Measurements from ENCODE around the gene MIAT.

- no peak for TF ChIP-seq CTCF (conservative IDR thresholded peaks at IDR 0.05; ENCODE audit: low read length)
- no peak for TF ChIP-seq EZH2phosphoT487 (IDR thresholded peaks at IDR 0.05; ENCODE audit: borderline replicate concordance)
These were observed 14.7 kb downstream of the MIAT start for GRCh38 chr22:26672060-26672471.

Data from Loucy (cell line).